Measurements from ENCODE around the gene C11orf54. TPM values are rescaled to one million over a fixed set of nuclear protein-coding genes. Genes with fewer than 3 reads are reported as not detected.
A peak's percentile ranks its signal among the peaks of the same experiment; 100 is the strongest.

C11orf54 gene
- total RNA-seq = 10 to 100 TPM; 43.8 to 72.8 TPM

DNA sequence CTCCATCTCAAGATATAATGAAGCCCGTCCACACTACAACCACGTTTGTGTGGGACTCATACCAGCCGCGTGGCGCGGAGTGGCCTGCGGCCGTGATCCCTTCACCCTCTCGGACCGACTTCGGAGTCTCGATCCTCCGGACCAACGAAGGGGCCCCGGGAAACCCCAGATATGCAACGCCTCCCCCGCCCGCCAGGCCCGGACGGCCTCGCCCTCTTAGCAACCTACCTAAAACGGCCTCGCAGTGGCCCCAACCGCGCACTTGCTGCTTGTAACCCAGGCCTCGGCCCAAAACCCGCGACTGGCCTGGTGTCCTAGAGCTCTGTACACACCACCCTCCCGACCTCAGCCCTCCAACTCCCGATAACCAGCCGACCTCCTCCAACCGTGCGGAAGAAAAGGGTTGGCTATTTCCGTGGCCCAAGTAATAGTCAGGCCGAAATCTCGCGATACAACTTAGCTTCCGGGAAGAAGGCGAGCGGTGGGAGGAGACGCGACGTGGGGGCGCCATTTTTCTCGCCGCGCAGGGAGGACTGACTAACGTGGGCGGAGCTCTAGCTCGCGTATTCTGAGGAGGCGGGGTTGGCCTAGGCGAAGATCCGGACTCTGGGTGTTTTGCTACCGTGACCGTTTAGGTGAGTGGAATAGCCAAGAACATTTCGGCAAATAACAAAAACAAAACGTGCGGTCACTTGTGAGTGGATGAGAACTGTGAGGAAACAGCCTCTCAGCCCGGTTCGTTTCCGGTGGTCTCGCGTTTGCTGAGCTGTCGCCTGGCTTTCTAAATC lies at the start of gene C11orf54, which contains the start of gene TAF1D:
TSS of gene C11orf54 (plus strand) at position 579 of the 788 bp plus-strand sequence. CDS start 5,722 bp downstream, outside the sequence.
TSS of gene TAF1D (minus strand) at position 402 of the 788 bp plus-strand sequence. CDS start 2,191 bp downstream, outside the sequence.
- Histone ChIP-seq H3K4me1 (replicated peaks) (peaks cover 10% of the 10 kb centered on the region), H3K9me3 (no peaks in the 10 kb centered on the region), H3K4me3 (peak within 1 kb of the TSS; percentile 63 to 73), H3K36me3 (no peaks in the 10 kb centered on the region), H3K27me3 (replicated peaks; ENCODE audit: insufficient read depth) (no peaks in the 10 kb centered on the region), H3K27ac (peak within 1 kb of the TSS; percentile 92)
- TF ChIP-seq POLR2AphosphoS5 (IDR thresholded peaks at IDR 0.05) (peak; percentile 95), POLR2A (IDR thresholded peaks at IDR 0.05) (peak; percentile 58)
- TF ChIP-seq, protein P1, sequence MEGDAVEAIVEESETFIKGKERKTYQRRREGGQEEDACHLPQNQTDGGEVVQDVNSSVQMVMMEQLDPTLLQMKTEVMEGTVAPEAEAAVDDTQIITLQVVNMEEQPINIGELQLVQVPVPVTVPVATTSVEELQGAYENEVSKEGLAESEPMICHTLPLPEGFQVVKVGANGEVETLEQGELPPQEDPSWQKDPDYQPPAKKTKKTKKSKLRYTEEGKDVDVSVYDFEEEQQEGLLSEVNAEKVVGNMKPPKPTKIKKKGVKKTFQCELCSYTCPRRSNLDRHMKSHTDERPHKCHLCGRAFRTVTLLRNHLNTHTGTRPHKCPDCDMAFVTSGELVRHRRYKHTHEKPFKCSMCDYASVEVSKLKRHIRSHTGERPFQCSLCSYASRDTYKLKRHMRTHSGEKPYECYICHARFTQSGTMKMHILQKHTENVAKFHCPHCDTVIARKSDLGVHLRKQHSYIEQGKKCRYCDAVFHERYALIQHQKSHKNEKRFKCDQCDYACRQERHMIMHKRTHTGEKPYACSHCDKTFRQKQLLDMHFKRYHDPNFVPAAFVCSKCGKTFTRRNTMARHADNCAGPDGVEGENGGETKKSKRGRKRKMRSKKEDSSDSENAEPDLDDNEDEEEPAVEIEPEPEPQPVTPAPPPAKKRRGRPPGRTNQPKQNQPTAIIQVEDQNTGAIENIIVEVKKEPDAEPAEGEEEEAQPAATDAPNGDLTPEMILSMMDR (IDR thresholded peaks at IDR 0.05) = peak in 2 of 4 experiments; percentile 3 to 40
- under 1% methylated on average over 65 of the region's 65 CpGs for WGBS
- peak; percentile 98 for DNase-seq (ENCODE audit: low spot score)
- intact Hi-C loops (cut with DNase I) = loop anchor here (5.0 kb wide), 1 partner anchor 41 kb away; the partner anchor contains the start of gene MED17

DNA sequence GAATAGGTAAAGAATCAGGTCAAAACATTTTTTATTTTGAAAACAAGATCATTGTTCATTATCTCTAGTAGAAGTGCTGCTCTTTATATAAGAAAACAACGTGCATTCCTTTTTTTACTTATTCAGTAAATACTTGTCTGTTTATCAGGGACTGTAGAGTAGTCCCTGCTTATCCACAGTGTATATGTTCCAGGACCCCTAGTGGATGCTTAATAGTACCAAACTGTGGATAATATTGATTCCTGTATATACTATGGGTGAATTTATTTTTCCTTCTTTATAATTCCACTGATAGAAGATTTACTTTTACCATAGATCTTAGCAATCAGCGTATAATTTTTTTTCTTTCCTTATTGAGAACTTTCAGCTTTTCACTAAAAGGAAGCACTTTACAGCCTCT lies 47.4 kb upstream of the C11orf54 start:
- intact Hi-C loops (cut with DNase I) = no loop called here
- peaks cover 0 to 17% of the 10 kb centered on the region in 2 donors for H3K36me3 ChIP-seq
- no peaks in the 10 kb centered on the region for H3K27me3 ChIP-seq (replicated peaks; ENCODE audit: insufficient read depth)
- H3K4me3 ChIP-seq = no peak overlapping the region
- no peak overlapping the region for H3K27ac ChIP-seq
- H3K9me3 ChIP-seq = no peaks in the 10 kb centered on the region
- 83% methylated on average over 2 of the region's 2 CpGs for WGBS
- no peak for DNase-seq (ENCODE audit: low spot score)
- no peaks in the 10 kb centered on the region for H3K4me1 ChIP-seq (replicated peaks)
- TF ChIP-seq POLR2A (IDR thresholded peaks at IDR 0.05) (no peak), POLR2AphosphoS5 (IDR thresholded peaks at IDR 0.05) (no peak)
- TF ChIP-seq, protein P1 (IDR thresholded peaks at IDR 0.05) = no peak

GRCh38 chr11:93694557-93694956 lies 46.9 kb upstream of the C11orf54 start:
- no peak overlapping the region for H3K4me3 ChIP-seq
- no peak overlapping the region for H3K27ac ChIP-seq
- H3K4me1 ChIP-seq (replicated peaks) = no peaks in the 10 kb centered on the region
- intact Hi-C loops (cut with DNase I) = no loop called here
- TF ChIP-seq POLR2AphosphoS5 (IDR thresholded peaks at IDR 0.05) (no peak), POLR2A (IDR thresholded peaks at IDR 0.05) (no peak)
- TF ChIP-seq, protein P1 (IDR thresholded peaks at IDR 0.05) = no peak
- no peaks in the 10 kb centered on the region for H3K27me3 ChIP-seq (replicated peaks; ENCODE audit: insufficient read depth)
- no peak for DNase-seq (ENCODE audit: low spot score)
- no peaks in the 10 kb centered on the region for H3K9me3 ChIP-seq
- peaks cover 0 to 17% of the 10 kb centered on the region in 2 donors for H3K36me3 ChIP-seq

DNA sequence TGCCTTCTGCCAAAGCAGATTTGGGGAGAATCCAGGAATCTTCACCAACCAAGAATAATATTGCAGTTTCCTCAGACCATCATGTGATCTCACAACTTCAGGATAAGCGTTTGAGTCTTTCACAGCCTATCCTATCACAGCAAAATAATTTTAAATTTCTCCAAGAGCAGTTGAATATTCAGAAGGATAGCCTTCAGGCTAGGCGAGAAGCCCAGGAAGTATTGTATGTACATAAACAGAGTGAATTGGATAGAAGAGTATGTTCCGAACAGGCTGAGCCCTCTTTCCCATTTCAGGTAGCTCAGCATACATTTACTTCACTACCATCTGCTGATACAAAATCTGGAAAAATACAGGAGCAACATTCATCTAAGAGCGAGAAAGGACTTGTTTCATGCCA lies 43.9 kb upstream of the C11orf54 start:
- WGBS = 94% methylated on average over 4 of the region's 4 CpGs
- H3K36me3 ChIP-seq = peaks cover 0 to 17% of the 10 kb centered on the region in 2 donors
- intact Hi-C loops (cut with DNase I) = no loop called here

More for the DNA sequence above, 43.9 kb upstream of the C11orf54 start:
- Histone ChIP-seq H3K27ac (no peak overlapping the region), H3K27me3 (replicated peaks; ENCODE audit: insufficient read depth) (no peaks in the 10 kb centered on the region), H3K4me1 (replicated peaks) (no peaks in the 10 kb centered on the region), H3K4me3 (no peak overlapping the region), H3K9me3 (no peaks in the 10 kb centered on the region)
- DNase-seq (ENCODE audit: low spot score) = no peak
- TF ChIP-seq POLR2AphosphoS5 (IDR thresholded peaks at IDR 0.05) (no peak), POLR2A (IDR thresholded peaks at IDR 0.05) (no peak)
- TF ChIP-seq, protein P1 (IDR thresholded peaks at IDR 0.05) = no peak

Measured in prostate gland (tissue), 2 donors.